ENCODE results near the gene ATF6. TPM values are rescaled to one million over a fixed set of nuclear protein-coding genes. Genes with fewer than 3 reads are reported as not detected.
A peak's percentile ranks its signal among the peaks of the same experiment; 100 is the strongest.

Gene ATF6
- total and polyA plus RNA-seq, 3 donors from 2014 or later = 22.6 to 38.2 (median 38.0) TPM

DNA sequence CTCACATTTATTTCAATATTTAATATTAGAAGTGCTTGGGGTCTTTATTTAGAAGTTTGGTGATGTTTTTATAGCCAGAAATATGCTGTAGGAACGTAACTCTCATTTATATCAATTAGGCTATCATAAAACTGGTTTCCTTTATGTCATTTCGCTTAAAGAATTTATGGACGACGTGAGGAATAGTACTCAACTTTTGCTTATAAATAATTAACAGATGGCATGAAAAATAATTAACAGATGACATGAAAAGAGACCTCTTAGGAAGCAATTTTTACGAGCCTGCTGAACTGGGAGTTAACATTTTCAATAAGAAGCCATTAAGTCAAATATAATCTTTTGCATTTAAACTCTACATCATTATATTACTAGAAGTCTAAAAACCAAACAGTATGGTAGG, 134.0 kb downstream of the ATF6 start:
- Histone ChIP-seq H3K36me3 (ENCODE audit: low read depth, missing control alignments) (no peaks in the 10 kb centered on the region), H3K27ac (no peak overlapping the region), H3K9me3 (no peaks in the 10 kb centered on the region), H3K4me1 (no peaks in the 10 kb centered on the region), H3K4me3 (no peak overlapping the region), H3K27me3 (no peaks in the 10 kb centered on the region)
- no peak for DNase-seq
- intact Hi-C loops (cut with DNase I; ENCODE audit: low total_unique reads) = no loop called here
- 92 to 93% methylated on average over 5 of the region's 5 CpGs for WGBS, 2 donors
- TF ChIP-seq POLR2A (IDR thresholded peaks at IDR 0.05) = no peak
- TF ChIP-seq, protein P1, sequence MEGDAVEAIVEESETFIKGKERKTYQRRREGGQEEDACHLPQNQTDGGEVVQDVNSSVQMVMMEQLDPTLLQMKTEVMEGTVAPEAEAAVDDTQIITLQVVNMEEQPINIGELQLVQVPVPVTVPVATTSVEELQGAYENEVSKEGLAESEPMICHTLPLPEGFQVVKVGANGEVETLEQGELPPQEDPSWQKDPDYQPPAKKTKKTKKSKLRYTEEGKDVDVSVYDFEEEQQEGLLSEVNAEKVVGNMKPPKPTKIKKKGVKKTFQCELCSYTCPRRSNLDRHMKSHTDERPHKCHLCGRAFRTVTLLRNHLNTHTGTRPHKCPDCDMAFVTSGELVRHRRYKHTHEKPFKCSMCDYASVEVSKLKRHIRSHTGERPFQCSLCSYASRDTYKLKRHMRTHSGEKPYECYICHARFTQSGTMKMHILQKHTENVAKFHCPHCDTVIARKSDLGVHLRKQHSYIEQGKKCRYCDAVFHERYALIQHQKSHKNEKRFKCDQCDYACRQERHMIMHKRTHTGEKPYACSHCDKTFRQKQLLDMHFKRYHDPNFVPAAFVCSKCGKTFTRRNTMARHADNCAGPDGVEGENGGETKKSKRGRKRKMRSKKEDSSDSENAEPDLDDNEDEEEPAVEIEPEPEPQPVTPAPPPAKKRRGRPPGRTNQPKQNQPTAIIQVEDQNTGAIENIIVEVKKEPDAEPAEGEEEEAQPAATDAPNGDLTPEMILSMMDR (IDR thresholded peaks at IDR 0.05) = no peak

DNA sequence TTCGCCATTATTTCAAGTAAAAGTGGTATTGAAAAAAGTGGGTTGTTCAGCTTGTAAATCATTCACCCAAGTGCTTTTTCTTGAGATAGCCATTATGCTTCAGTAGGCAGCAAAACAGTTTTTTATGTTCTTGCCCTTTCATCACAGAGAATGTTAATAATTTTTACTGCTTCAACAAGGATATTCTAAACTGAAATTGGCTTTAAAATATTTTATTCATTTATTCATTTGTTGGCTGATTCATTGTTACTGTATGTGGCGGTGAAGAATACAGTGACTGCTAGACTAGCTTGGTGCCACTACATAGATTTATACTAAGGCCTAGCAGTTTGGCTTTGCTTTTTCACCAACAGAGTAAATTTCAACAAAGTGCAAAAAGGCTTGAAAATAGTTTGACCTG, 136.1 kb downstream of the ATF6 start:
- no peak overlapping the region for H3K27ac ChIP-seq
- no peak for TF ChIP-seq POLR2A (IDR thresholded peaks at IDR 0.05)
- H3K27me3 ChIP-seq = no peaks in the 10 kb centered on the region
- no peaks in the 10 kb centered on the region for H3K4me1 ChIP-seq
- H3K9me3 ChIP-seq = no peaks in the 10 kb centered on the region
- intact Hi-C loops (cut with DNase I; ENCODE audit: low total_unique reads) = no loop called here
- no peaks in the 10 kb centered on the region for H3K36me3 ChIP-seq (ENCODE audit: low read depth, missing control alignments)
- 93 to 99% methylated on average over 2 of the region's 2 CpGs for WGBS, 2 donors
- no peak for DNase-seq
- no peak overlapping the region for H3K4me3 ChIP-seq

DNA sequence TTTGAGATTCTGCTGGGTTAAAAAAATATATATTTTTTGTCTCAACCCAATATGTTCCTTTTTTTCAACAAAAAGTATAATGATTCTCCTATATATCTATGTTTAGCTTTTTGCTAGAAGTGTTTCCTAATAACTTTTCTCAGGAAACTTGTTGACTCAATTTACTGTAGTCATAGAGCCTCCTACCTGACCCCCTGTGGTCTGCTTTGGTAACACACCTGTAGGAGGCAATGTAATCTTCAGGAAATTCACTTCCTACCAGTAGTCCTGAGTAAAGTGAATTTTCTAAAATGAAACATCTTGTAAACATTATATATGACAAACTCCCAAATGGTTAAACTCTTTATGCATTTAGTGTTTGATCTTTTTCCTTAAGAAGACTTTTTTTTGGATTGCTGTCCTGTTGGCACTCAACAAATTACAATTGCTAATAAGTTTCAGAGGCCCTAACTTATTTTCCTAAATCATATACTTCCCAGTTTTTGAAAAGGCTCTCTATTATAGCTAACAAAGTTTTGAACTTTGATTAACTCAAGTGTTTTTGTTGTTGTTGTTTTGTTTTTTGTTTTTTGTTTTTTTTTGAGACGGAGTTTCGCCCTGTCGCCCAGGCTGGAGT, 139.3 kb downstream of the ATF6 start:
- Histone ChIP-seq H3K27ac (no peak overlapping the region), H3K36me3 (ENCODE audit: low read depth, missing control alignments) (no peaks in the 10 kb centered on the region), H3K27me3 (no peaks in the 10 kb centered on the region), H3K4me1 (peaks cover 5% of the 10 kb centered on the region), H3K9me3 (no peaks in the 10 kb centered on the region), H3K4me3 (no peak overlapping the region)
- no peak for TF ChIP-seq POLR2A (IDR thresholded peaks at IDR 0.05)
- TF ChIP-seq, protein P1 (IDR thresholded peaks at IDR 0.05) = peak in 2 of 3 experiments; percentile 39 to 52
- peak; percentile 30 for DNase-seq
- 97 to 100% methylated on average over 3 of the region's 3 CpGs for WGBS, 2 donors
- intact Hi-C loops (cut with DNase I; ENCODE audit: low total_unique reads) = no loop called here

DNA sequence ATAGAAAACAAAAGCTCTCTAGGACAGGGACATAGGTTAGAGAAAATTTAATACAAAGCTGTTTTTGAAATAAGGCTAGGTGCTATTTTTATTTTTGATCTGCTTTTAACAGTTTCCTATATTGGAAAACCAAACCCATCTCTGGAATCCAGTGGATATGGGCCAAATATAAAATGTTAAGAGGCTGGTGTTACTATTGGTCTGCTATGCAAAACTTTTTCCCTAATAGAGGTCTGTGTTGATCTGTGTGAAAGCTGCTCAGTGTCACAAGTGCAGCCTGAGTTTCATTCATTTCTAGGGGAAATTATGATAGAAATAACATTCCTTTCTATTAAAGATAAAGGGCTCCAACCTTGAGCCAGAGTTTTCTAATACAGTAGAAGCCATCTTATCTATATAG, 141.1 kb downstream of the ATF6 start:
- DNase-seq = no peak
- TF ChIP-seq, protein P1 (IDR thresholded peaks at IDR 0.05) = no peak
- no peak for TF ChIP-seq POLR2A (IDR thresholded peaks at IDR 0.05)
- no peak overlapping the region for H3K27ac ChIP-seq

DNA sequence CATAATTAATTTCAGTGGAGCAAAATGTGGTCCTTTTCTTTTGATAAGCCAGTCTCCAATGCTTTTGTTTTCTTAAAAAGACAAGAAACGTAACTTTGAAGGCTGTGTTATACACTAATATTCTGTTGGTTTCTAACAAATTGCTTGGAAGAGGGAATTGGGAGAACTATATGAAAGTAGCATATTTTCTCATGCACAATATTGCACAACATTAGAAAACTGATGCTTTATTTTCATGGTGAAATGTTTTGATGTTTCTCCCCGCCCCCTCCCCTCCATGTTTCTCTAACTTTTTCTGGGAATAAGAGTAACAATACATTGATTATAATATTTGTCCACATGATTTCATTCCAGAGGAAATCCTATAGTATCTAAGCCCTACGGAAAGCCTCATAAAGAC, 142.1 kb downstream of the ATF6 start:
- H3K36me3 ChIP-seq (ENCODE audit: low read depth, missing control alignments) = no peaks in the 10 kb centered on the region
- H3K27ac ChIP-seq = no peak overlapping the region
- no peak overlapping the region for H3K4me3 ChIP-seq
- intact Hi-C loops (cut with DNase I; ENCODE audit: low total_unique reads) = no loop called here
- TF ChIP-seq POLR2A (IDR thresholded peaks at IDR 0.05) = no peak
- TF ChIP-seq, protein P1 (IDR thresholded peaks at IDR 0.05) = no peak
- DNase-seq = no peak
- WGBS, 2 donors = 79 to 87% methylated on average over 3 of the region's 3 CpGs
- H3K9me3 ChIP-seq = no peaks in the 10 kb centered on the region
- H3K4me1 ChIP-seq = peaks cover 16% of the 10 kb centered on the region
- H3K27me3 ChIP-seq = no peaks in the 10 kb centered on the region

More for the DNA sequence above, 141.1 kb downstream of the ATF6 start:
- H3K27me3 ChIP-seq = no peaks in the 10 kb centered on the region
- H3K36me3 ChIP-seq (ENCODE audit: low read depth, missing control alignments) = no peaks in the 10 kb centered on the region
- no peak overlapping the region for H3K4me3 ChIP-seq
- H3K9me3 ChIP-seq = no peaks in the 10 kb centered on the region
- peaks cover 16% of the 10 kb centered on the region for H3K4me1 ChIP-seq
- intact Hi-C loops (cut with DNase I; ENCODE audit: low total_unique reads) = no loop called here

Measured in testis (tissue), 3 donors.